ENCODE measurements around the gene TRAPPC12.

DNA sequence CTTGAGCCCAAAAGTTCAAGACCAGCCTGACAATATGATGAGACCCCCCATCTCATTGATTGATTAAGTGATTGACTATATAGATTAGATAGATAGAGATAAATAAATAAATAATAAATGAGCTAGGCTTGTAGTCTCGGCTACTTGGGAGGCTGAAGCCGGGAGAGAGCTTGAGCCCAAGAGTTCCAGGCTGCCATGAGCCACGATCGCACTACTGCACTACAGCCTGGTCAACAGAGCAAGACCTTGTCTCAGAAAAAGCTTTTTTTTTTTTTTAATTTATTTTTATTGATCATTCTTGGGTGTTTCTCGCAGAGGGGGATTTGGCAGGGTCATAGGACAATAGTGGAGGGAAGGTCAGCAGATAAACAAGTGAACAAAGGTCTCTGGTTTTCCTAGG is 14.3 kb upstream of the TRAPPC12 start:
- TF ChIP-seq CTCF (IDR thresholded peaks at IDR 0.05) = no peak
- no peak for TF ChIP-seq POLR2AphosphoS5 (IDR thresholded peaks at IDR 0.05)
- no peak for TF ChIP-seq POLR2A (IDR thresholded peaks at IDR 0.05)
